Hindlimb muscle (tissue), 1 donor: ENCODE measurements around the gene EIF4E3. TPM values are rescaled to one million over a fixed set of nuclear protein-coding genes. Genes with fewer than 3 reads are reported as not detected.

ENCODE experiments used
- DNase-seq: peaks from one replicate; pipeline ENCODE4 v3.0.0-alpha.2; 2013
- polyA plus RNA-seq: library from polyadenylated mRNA; unstranded; fragments of 120-200 nt; gene quantifications from one replicate; pipeline ENCODE4 v1.2.1, GENCODE V29; 2013; ENCODE audit not compliant: insufficient read length

EIF4E3 gene
- polyA plus RNA-seq, 1 donor, result 9.3 TPM

GRCh38 chr3:71647751-71648150, 77.5 kb downstream of the EIF4E3 start:
- DNase-seq, result no peak

GRCh38 chr3:71646971-71647370, 78.2 kb downstream of the EIF4E3 start:
- DNase-seq, result no peak

- no peak for DNase-seq
Measured at GRCh38 chr3:71645140-71645539, 80.1 kb downstream of the EIF4E3 start.

DNA sequence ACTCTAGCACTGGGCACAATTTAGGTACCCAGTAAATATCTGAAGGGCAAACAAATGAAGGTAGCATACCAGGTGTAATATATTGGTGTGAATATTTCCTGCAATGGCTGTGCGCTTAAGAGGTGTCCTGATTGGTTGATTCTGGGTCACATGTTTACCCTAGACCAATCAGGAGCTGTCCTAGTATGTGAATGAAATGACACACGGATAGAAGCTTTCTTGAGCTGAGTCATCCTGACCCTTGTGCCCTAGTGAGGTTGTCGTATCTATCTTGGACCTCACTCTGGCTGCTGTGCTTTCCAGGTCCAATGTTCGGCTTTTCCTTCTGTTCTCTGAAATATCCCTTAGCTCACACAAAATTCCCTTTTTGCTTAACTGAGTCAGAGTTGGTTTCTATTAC, 83.5 kb downstream of the EIF4E3 start:
- no peak for DNase-seq

DNA sequence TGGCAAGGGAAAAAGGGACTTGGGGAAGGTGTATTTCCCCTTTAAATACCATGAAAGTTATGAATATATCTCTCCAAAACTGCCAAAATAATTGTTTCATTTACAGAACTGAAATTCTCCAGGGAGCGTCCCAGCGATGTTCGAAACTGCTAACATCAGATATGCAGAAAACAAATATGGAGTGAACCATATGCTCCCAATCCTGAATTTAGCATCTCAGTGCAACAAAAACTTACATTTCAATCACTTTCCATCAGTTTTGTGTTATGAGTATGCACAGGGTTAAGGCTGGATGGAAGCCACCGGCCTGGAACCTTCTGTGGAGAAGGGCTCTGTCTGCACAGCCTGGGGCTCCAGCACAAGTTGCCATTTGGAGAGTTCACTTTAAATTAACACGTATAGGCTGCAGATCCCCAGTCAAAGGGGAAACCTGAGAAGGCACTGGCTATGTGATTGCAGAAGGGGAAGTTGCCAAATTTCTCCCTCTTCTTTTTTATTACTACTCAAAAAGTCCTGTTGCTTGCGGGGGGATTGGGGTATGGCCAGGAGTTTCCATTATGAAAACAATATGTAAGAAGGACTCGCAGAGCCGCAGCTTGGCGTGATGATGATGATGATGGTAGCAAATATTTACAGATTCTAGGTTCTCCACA, 84.7 kb downstream of the EIF4E3 start:
- no peak for DNase-seq

GRCh38 chr3:71636482-71636881, 88.7 kb downstream of the EIF4E3 start:
- no peak for DNase-seq

- DNase-seq, result no peak
Measured at GRCh38 chr3:71636001-71636400, 89.2 kb downstream of the EIF4E3 start.

- DNase-seq, result no peak
Measured at GRCh38 chr3:71634671-71635070, 90.5 kb downstream of the EIF4E3 start.

DNA sequence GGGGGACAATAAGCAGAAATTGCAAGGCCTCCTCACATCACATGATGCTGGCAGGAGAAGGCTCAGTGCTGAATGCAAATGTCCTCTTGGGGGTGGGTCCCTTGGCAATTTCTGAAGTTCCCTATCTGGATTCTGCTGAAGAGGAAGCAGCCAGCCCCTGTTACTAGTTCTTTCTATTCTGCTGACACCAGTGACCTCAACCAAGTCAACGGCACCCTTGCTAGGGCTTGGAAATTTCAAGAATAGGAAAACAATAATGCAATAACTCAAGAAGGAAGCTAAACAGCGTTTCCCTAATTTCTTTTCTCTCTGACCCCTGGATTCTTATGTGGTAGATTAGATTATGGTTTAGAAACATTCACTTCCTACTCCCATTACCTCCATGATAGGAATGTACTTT, 95.5 kb downstream of the EIF4E3 start:
- no peak for DNase-seq

DNA sequence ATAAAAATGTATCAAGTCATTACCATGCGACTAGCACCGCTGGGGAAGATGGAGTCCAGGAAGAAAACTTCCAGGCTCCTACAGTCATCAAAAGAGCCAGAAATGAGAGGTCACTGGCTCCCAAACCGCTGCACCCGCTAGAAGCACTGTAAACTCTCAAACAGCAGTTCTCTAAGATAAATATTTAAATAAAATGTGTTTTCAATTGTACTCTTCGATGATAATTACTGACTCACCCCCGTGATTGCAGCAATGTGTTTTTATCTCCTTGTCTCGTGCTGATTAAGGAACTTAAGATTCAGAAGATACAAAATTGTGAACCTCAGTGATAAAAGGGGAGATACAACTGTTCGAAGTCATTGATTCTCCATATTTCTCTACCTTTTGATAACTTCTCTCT, 95.9 kb downstream of the EIF4E3 start:
- DNase-seq, result no peak

GRCh38 chr3:71628522-71628921, 96.7 kb downstream of the EIF4E3 start:
- no peak for DNase-seq

GRCh38 chr3:71625676-71626075, 99.5 kb downstream of the EIF4E3 start:
- DNase-seq, result no peak

Other genes with a start within 250 kb of the EIF4E3 start
- gene FOXP1, start 141.7 kb downstream of the EIF4E3 start, polyA plus RNA-seq, result 18.2 TPM
- gene GPR27, start 28.5 kb upstream of the EIF4E3 start, polyA plus RNA-seq, result 3.2 TPM
- gene PROK2, start 59.7 kb upstream of the EIF4E3 start, polyA plus RNA-seq, result 0.30 TPM